PC-3 (cell line): ENCODE results near the gene CEP68. TPM values are rescaled to one million over a fixed set of nuclear protein-coding genes. Genes with fewer than 3 reads are reported as not detected.

Experiments used
- ATAC-seq: fragments of 200-7000 bp; cut with Tn5 transposase; 2 replicates; pipeline ENCODE4 v1.9.1; 2020; ENCODE audit warnings: mild to moderate bottlenecking, moderate library complexity
- BruUV-seq: library from RNA; stranded (reverse); fragments of 400-500 nt; replicated peaks from 2 replicates; lab custom pipeline; 2021; lab: Mats Ljungman, UMichigan
- CTCF ChIA-PET: fragments of 300-600 bp; sonication (Branson Sonifier 250); formaldehyde crosslinking; loops from one replicate; lab custom pipeline; 2022; ENCODE audit warnings: antibody characterized with exemption; lab: Charles Lee
- POLR2A ChIA-PET: fragments of 300-600 bp; sonication (Branson Sonifier 250); formaldehyde crosslinking; loops from one replicate; lab custom pipeline; 2022; ENCODE audit warnings: antibody characterized with exemption; ENCODE audit not compliant: unreplicated experiment; lab: Charles Lee
- DNase-seq: peaks from one replicate; pipeline ENCODE4 v3.0.0-alpha.2; 2015
- H2AFZ ChIP-seq: fragments of 300-600 bp; sonication (generic); 2 replicates; pipeline ENCODE4 v1.6.0; 2016; ENCODE audit warnings: antibody characterized with exemption, low read length
- H3F3A ChIP-seq: fragments of 300-600 bp; sonication (generic); one replicate; pipeline ENCODE4 v1.6.0; 2017; ENCODE audit warnings: antibody characterized with exemption, low read length, control low read depth, mild to moderate bottlenecking; ENCODE audit not compliant: unreplicated experiment
- H3K27ac ChIP-seq: fragments of 300-600 bp; sonication (generic); 2 replicates; pipeline ENCODE4 v1.5.1; 2016; ENCODE audit warnings: mild to moderate bottlenecking, low read length
- H3K27me3 ChIP-seq: fragments of 300-600 bp; sonication (generic); 2 replicates; pipeline ENCODE4 v1.6.1; 2016; ENCODE audit warnings: low read length, mixed read lengths
- H3K36me3 ChIP-seq: fragments of 300-600 bp; sonication (generic); 2 replicates; pipeline ENCODE4 v1.6.1; 2016; ENCODE audit warnings: low read depth, mixed run types, low read length, mixed read lengths
- H3K4me1 ChIP-seq: fragments of 300-600 bp; sonication (generic); 2 replicates; pipeline ENCODE4 v1.5.1; 2016; ENCODE audit warnings: low read length; ENCODE audit not compliant: insufficient read depth
- H3K4me2 ChIP-seq: fragments of 300-600 bp; sonication (generic); 2 replicates; pipeline ENCODE4 v1.6.0; 2016; ENCODE audit warnings: low read length
- H3K4me3 ChIP-seq: fragments of 300-600 bp; sonication (generic); 2 replicates; pipeline ENCODE4 v1.5.1; 2016; ENCODE audit warnings: mild to moderate bottlenecking, low read length, mixed read lengths
- H3K79me2 ChIP-seq: fragments of 300-600 bp; sonication (generic); 2 replicates; pipeline ENCODE4 v1.6.1; 2017; ENCODE audit warnings: low read length, mixed read lengths
- H3K9ac ChIP-seq: fragments of 300-600 bp; sonication (generic); 2 replicates; pipeline ENCODE4 v1.6.0; 2016; ENCODE audit warnings: mild to moderate bottlenecking, low read length
- H3K9me2 ChIP-seq: fragments of 300-600 bp; sonication (generic); replicated peaks from 2 replicates; pipeline ENCODE4 v1.6.1; 2016; ENCODE audit warnings: mixed run types, low read length, mixed read lengths
- H3K9me3 ChIP-seq: fragments of 300-600 bp; sonication (generic); 2 replicates; pipeline ENCODE4 v1.6.1; 2016; ENCODE audit warnings: low read length, mixed read lengths
- H4K20me1 ChIP-seq: fragments of 300-600 bp; sonication (generic); 2 replicates; pipeline ENCODE4 v1.6.1; 2016; ENCODE audit warnings: low read length, mixed read lengths
- EZH2 ChIP-seq: fragments of 300-600 bp; sonication (generic); IDR thresholded peaks from one replicate; pipeline ENCODE4 v1.6.1; 2017; ENCODE audit warnings: antibody characterized with exemption, mild to moderate bottlenecking, low read length; ENCODE audit not compliant: unreplicated experiment
- EZH2phosphoT487 ChIP-seq: fragments of 300-600 bp; sonication (generic); IDR thresholded peaks from 2 replicates; pipeline ENCODE4 v1.6.1; 2018; ENCODE audit warnings: mild to moderate bottlenecking, antibody characterized with exemption, low read length, borderline replicate concordance
- intact Hi-C: fragments of 100-400 bp; cut with micrococcal nuclease; formaldehyde crosslinking; loops from 2 replicates; pipeline ENCODE4 v1.9.0; 2023
- total RNA-seq: library from RNA; depleted of rRNA; stranded (reverse); fragments of >200 nt; gene quantifications from 2 replicates; pipeline ENCODE4 v1.2.3, GENCODE V29; 2014
- TF ChIP-seq, protein P1 (sequence below): fragments of 300-600 bp; sonication (generic); conservative IDR thresholded peaks from 2 replicates; pipeline ENCODE4 v1.5.1; 2017; ENCODE audit warnings: antibody characterized with exemption, low read depth, mild to moderate bottlenecking, low read length

The CEP68 gene
- total RNA-seq, 1 experiment from 2014 or later, result 3.4 TPM

- H3K9me2 ChIP-seq, result no peaks in the 10 kb centered on the region
- peak overlapping the region; percentile 77 for H3K27ac ChIP-seq
- peak; percentile 75 for DNase-seq
- no TSS peak for BruUV-seq
- H3K4me1 ChIP-seq, result peaks cover 35% of the 10 kb centered on the region
- no peak overlapping the region for H3K4me3 ChIP-seq
- intact Hi-C loops, result no loop called here
- H3K9me3 ChIP-seq, result no peaks in the 10 kb centered on the region
- no peaks in the 10 kb centered on the region for H3K27me3 ChIP-seq
- H3K36me3 ChIP-seq, result peaks cover 12% of the 10 kb centered on the region; the same call in 1 of the 2 replicates
- peak; percentile 25 for ATAC-seq
- no peaks in the 10 kb centered on the region for H3F3A ChIP-seq
- ChIA-PET POLR2A (interaction anchor here (0.6 kb wide), 1 partner anchor 28 kb away, joined by 3 read pairs; no protein-coding TSS in a partner anchor), CTCF (interaction anchor here (1.4 kb wide), 1 partner anchor 98 kb away, joined by 4 read pairs; no protein-coding TSS in a partner anchor)
- no peaks in the 10 kb centered on the region for H3K79me2 ChIP-seq
- H4K20me1 ChIP-seq, result no peaks in the 10 kb centered on the region
- H3K4me2 ChIP-seq, result peak overlapping the region; percentile 52
- H2AFZ ChIP-seq, result no peak overlapping the region
- no peak overlapping the region for H3K9ac ChIP-seq
- TF ChIP-seq EZH2phosphoT487 (no peak), EZH2 (no peak)
- TF ChIP-seq, protein P1, sequence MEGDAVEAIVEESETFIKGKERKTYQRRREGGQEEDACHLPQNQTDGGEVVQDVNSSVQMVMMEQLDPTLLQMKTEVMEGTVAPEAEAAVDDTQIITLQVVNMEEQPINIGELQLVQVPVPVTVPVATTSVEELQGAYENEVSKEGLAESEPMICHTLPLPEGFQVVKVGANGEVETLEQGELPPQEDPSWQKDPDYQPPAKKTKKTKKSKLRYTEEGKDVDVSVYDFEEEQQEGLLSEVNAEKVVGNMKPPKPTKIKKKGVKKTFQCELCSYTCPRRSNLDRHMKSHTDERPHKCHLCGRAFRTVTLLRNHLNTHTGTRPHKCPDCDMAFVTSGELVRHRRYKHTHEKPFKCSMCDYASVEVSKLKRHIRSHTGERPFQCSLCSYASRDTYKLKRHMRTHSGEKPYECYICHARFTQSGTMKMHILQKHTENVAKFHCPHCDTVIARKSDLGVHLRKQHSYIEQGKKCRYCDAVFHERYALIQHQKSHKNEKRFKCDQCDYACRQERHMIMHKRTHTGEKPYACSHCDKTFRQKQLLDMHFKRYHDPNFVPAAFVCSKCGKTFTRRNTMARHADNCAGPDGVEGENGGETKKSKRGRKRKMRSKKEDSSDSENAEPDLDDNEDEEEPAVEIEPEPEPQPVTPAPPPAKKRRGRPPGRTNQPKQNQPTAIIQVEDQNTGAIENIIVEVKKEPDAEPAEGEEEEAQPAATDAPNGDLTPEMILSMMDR, result peak; percentile 43
These were observed 15.4 kb downstream of the CEP68 start for GRCh38 chr2:65071499-65072180.

GRCh38 chr2:65072181-65072970 is 16.2 kb downstream of the CEP68 start:
- DNase-seq (no peak), ATAC-seq (no peak)
- Histone ChIP-seq H3K4me2 (no peak overlapping the region), H2AFZ (no peak overlapping the region), H3K9ac (no peak overlapping the region), H3K9me2 (no peaks in the 10 kb centered on the region), H3F3A (no peaks in the 10 kb centered on the region), H4K20me1 (no peaks in the 10 kb centered on the region), H3K4me1 (peaks cover 36% of the 10 kb centered on the region), H3K4me3 (no peak overlapping the region), H3K36me3 (peaks cover 12% of the 10 kb centered on the region; the same call in 1 of the 2 replicates), H3K27ac (no peak overlapping the region), H3K9me3 (no peaks in the 10 kb centered on the region), H3K79me2 (no peaks in the 10 kb centered on the region), H3K27me3 (no peaks in the 10 kb centered on the region)
- ChIA-PET CTCF (interaction anchor here (0.5 to 1.4 kb wide), 2 partner anchors 58 to 97 kb away, joined by 3 to 4 read pairs; no protein-coding TSS in a partner anchor), POLR2A (no interaction called here)
- intact Hi-C loops, result no loop called here
- TF ChIP-seq EZH2phosphoT487, result no peak
- TF ChIP-seq EZH2, result no peak
- TF ChIP-seq, protein P1, result no peak
- BruUV-seq, result no TSS peak
